Keratinocyte (primary cell): ENCODE data around the gene THSD8. TPM values are rescaled to one million over a fixed set of nuclear protein-coding genes. Genes with fewer than 3 reads are reported as not detected.

Source experiments
- DNase-seq: peaks from one replicate; pipeline ENCODE4 v3.0.0-alpha.2; 2011; ENCODE audit warnings: low read depth, missing footprints, low spot score
- FAIRE-seq: peaks from 2 replicates; lab custom pipeline; 2011; peaks lifted over from hg19 to GRCh38; lab: Jason Lieb, UNC
- H2AFZ ChIP-seq: 2 replicates; pipeline ENCODE4 v1.6.0; 2012; ENCODE audit warnings: low read length, control low read depth, inconsistent platforms; ENCODE audit not compliant: control insufficient read depth
- H3K27ac ChIP-seq: 2 replicates; pipeline ENCODE4 v1.5.1; 2011; ENCODE audit warnings: low read length; ENCODE audit not compliant: control insufficient read depth, insufficient read depth
- H3K27me3 ChIP-seq: 3 replicates; pipeline ENCODE4 v1.6.0; 2011; ENCODE audit warnings: low read length; ENCODE audit not compliant: control insufficient read depth, insufficient read depth; ENCODE audit errors: extremely low read depth
- H3K36me3 ChIP-seq, 2 experiments: 2 replicates in 1 of 2; 3 replicates in 1 of 2; pipeline ENCODE4 v1.5.1; 2011; ENCODE audit warnings: low read length in 2 of 2, mild to moderate bottlenecking in 1 of 2; ENCODE audit not compliant: control insufficient read depth in 2 of 2, insufficient read depth in 2 of 2; ENCODE audit errors: extremely low read depth in 1 of 2
- H3K4me1 ChIP-seq: 3 replicates; pipeline ENCODE4 v1.5.1; 2011; ENCODE audit warnings: low read length; ENCODE audit not compliant: control insufficient read depth, insufficient read depth; ENCODE audit errors: extremely low read depth
- H3K4me2 ChIP-seq: 3 replicates; pipeline ENCODE4 v1.6.0; 2011; ENCODE audit warnings: low read depth, low read length; ENCODE audit not compliant: control insufficient read depth, insufficient read depth; ENCODE audit errors: extremely low read depth
- H3K4me3 ChIP-seq, 3 experiments: fragments of 200-600 bp in 1 of 3; sonication (generic) in 1 of 3; 2 replicates in 2 of 3; 3 replicates in 1 of 3; pipeline ENCODE4 v1.5.1; 2011 to 2016; ENCODE audit warnings: low read length in 3 of 3, mild to moderate bottlenecking in 3 of 3, control low read depth in 2 of 3, inconsistent platforms in 1 of 3, low read depth in 1 of 3, mixed read lengths in 1 of 3, mixed run types in 1 of 3, moderate library complexity in 1 of 3; ENCODE audit not compliant: control insufficient read depth in 2 of 3, insufficient read depth in 2 of 3; ENCODE audit errors: extremely low read depth in 1 of 3
- H3K79me2 ChIP-seq: 2 replicates; pipeline ENCODE4 v1.6.0; 2012; ENCODE audit warnings: low read length; ENCODE audit not compliant: control insufficient read depth, insufficient read depth
- H3K9ac ChIP-seq: 3 replicates; pipeline ENCODE4 v1.6.0; 2011; ENCODE audit warnings: low read length; ENCODE audit not compliant: control insufficient read depth, insufficient read depth; ENCODE audit errors: extremely low read depth
- H3K9me1 ChIP-seq: 3 replicates; pipeline ENCODE4 v1.6.0; 2011; ENCODE audit warnings: low read length; ENCODE audit not compliant: control insufficient read depth, insufficient read depth; ENCODE audit errors: extremely low read depth
- H3K9me3 ChIP-seq: 2 replicates; pipeline ENCODE4 v1.5.1; 2012; ENCODE audit warnings: low read depth, low read length; ENCODE audit not compliant: control insufficient read depth
- H4K20me1 ChIP-seq: 3 replicates; pipeline ENCODE4 v1.6.0; 2011; ENCODE audit warnings: low read length; ENCODE audit not compliant: control insufficient read depth, insufficient read depth; ENCODE audit errors: extremely low read depth
- CTCF ChIP-seq, 3 experiments: IDR thresholded peaks in 1 of 3; conservative IDR thresholded peaks in 1 of 3; optimal IDR thresholded peaks in 1 of 3; 2 replicates in 2 of 3; 3 replicates in 1 of 3; pipeline versions ENCODE3 to v1.5.1; 2011; ENCODE audit warnings: low read length in 3 of 3, mild to moderate bottlenecking in 3 of 3, moderate library complexity in 2 of 3, control low read depth in 1 of 3, inconsistent platforms in 1 of 3; ENCODE audit not compliant: insufficient read depth in 2 of 3; ENCODE audit errors: extremely low read depth in 1 of 3
- EZH2 ChIP-seq: IDR thresholded peaks from one replicate; pipeline ENCODE4 v1.6.1; 2012; ENCODE audit warnings: inconsistent platforms, mild to moderate bottlenecking, low read length, moderate library complexity
- dilution Hi-C: fragments of 300-500 bp; cut with MboI; formaldehyde crosslinking; loops from one replicate; pipeline ENCODE4 v1.7.0; 2020; ENCODE audit warnings: low sequenced_read_pairs; ENCODE audit not compliant: extremely low pct_ligation_motif_present
- polyA plus RNA-seq, 5 experiments: library from polyadenylated mRNA; depleted of rRNA in 3 of 5; stranded (reverse) in 3 of 5; stranded (forward) in 1 of 5; unstranded in 1 of 5; fragments of >200 nt; gene quantifications; 1 replicate in 1 of 5; 2 replicates in 3 of 5; 3 replicates in 1 of 5; pipeline versions ENCODE4 v1.2.1 to v1.2.3, GENCODE V29; 2011 to 2012; ENCODE audit warnings: missing spikeins in 2 of 5, low read depth in 1 of 5, low replicate concordance in 1 of 5

Gene THSD8
- polyA plus RNA-seq, 1 donor (not counting 4 experiments of a cell fraction or from before 2014, with no cell fraction given), result 6.6 TPM

DNA sequence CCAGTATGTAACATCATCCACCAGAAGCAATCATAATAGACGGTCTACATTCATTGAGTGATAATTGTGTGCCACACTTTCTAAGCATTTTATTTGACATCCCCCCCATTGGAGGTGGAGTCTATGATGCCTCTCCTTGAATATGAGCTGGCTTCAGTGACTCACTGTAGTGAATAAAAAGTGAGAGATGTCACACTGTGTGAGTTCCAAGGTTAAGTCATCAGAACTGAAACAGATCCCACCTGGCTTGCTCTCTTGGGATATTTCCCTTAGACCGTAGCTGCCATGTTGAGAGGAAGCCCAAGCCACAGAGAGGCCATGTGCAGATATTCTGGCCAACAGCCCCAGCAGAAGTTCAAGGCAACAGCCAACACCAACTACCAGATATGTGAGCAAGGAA lies 19.9 kb downstream of the THSD8 start:
- no peak for TF ChIP-seq EZH2
- TF ChIP-seq CTCF (optimal IDR thresholded peaks at IDR 0.05 in 1 of 3, IDR thresholded peaks at IDR 0.05 in 1 of 3, conservative IDR thresholded peaks at IDR 0.05 in 1 of 3; ENCODE audit: extremely low read depth in 1 of 3, insufficient read depth in 2 of 3, low read length in 3 of 3), result no peak

GRCh38 chr19:12825254-12826131 lies 23.6 kb downstream of the THSD8 start:
- Histone ChIP-seq H2AFZ (peak overlapping the region; percentile 39), H3K9ac (no peak overlapping the region), H3K79me2 (no peaks in the 10 kb centered on the region), H3K4me2 (no peak overlapping the region), H3K27me3 (peaks cover 8% of the 10 kb centered on the region), H3K9me3 (no peaks in the 10 kb centered on the region), H3K27ac (no peak overlapping the region), H3K4me3 (no peak overlapping the region), H3K9me1 (no peaks in the 10 kb centered on the region), H4K20me1 (no peaks in the 10 kb centered on the region), H3K4me1 (no peaks in the 10 kb centered on the region), H3K36me3 (no peaks in the 10 kb centered on the region)
- TF ChIP-seq CTCF (optimal IDR thresholded peaks at IDR 0.05 in 1 of 3, IDR thresholded peaks at IDR 0.05 in 1 of 3, conservative IDR thresholded peaks at IDR 0.05 in 1 of 3; ENCODE audit: extremely low read depth in 1 of 3, insufficient read depth in 2 of 3, low read length in 3 of 3) (peak in 2 of 3 experiments; percentile 58 to 66), EZH2 (no peak)
- dilution Hi-C loops, result no loop called here
- DNase-seq (no peak), FAIRE-seq (no peak)

More for the DNA sequence above, 19.9 kb downstream of the THSD8 start:
- no peak for DNase-seq
- dilution Hi-C loops, result no loop called here
- no peaks in the 10 kb centered on the region for H4K20me1 ChIP-seq
- H3K27me3 ChIP-seq, result no peaks in the 10 kb centered on the region
- H3K36me3 ChIP-seq, result no peaks in the 10 kb centered on the region
- FAIRE-seq, result no peak
- H3K4me3 ChIP-seq, result no peak overlapping the region
- no peaks in the 10 kb centered on the region for H3K9me3 ChIP-seq
- no peak overlapping the region for H2AFZ ChIP-seq
- H3K27ac ChIP-seq, result no peak overlapping the region
- no peak overlapping the region for H3K9ac ChIP-seq
- H3K4me1 ChIP-seq, result no peaks in the 10 kb centered on the region
- no peak overlapping the region for H3K4me2 ChIP-seq
- H3K9me1 ChIP-seq, result no peaks in the 10 kb centered on the region
- no peaks in the 10 kb centered on the region for H3K79me2 ChIP-seq
